Testis (tissue), 3 donors: ENCODE data around the gene TOLLIP. TPM values are rescaled to one million over a fixed set of nuclear protein-coding genes. Genes with fewer than 3 reads are reported as not detected.

Source experiments
- DNase-seq: peaks from one replicate; pipeline ENCODE4 v3.0.0-alpha.2; 2019
- H3K27ac ChIP-seq, 2 donors: fragments of 200-600 bp; sonication (generic); one replicate each; pipeline ENCODE4 v1.5.1; 2019
- H3K27me3 ChIP-seq: fragments of 200-600 bp; sonication (generic); one replicate; pipeline ENCODE4 v1.5.1; 2019
- H3K36me3 ChIP-seq: fragments of 200-600 bp; sonication (generic); one replicate; pipeline ENCODE4 v1.5.1; 2017; ENCODE audit warnings: low read depth; ENCODE audit errors: missing control alignments
- H3K4me1 ChIP-seq: fragments of 200-600 bp; sonication (generic); one replicate; pipeline ENCODE4 v1.5.1; 2019
- H3K4me3 ChIP-seq, 2 donors: fragments of 200-600 bp; sonication (generic); one replicate each; pipeline ENCODE4 v1.5.1; 2017 to 2019
- H3K9me3 ChIP-seq: fragments of 200-600 bp; sonication (generic); one replicate; pipeline ENCODE4 v1.5.1; 2017
- CTCF ChIP-seq, 3 experiments: fragments of 450-650 bp in 2 of 3; fragments of 200-600 bp in 1 of 3; sonication (generic) in 1 of 3; IDR thresholded peaks; one replicate each; pipeline ENCODE4 v1.5.1; 2016 to 2019; ENCODE audit warnings: antibody characterized with exemption in 3 of 3, mild to moderate bottlenecking in 2 of 3, moderate library complexity in 1 of 3
- POLR2A ChIP-seq: fragments of 450-650 bp; IDR thresholded peaks from one replicate; pipeline ENCODE4 v1.6.1; 2017; ENCODE audit warnings: antibody characterized with exemption, mild to moderate bottlenecking, moderate library complexity
- WGBS, 2 donors: methylation state at CpG; one replicate each; pipeline ENCODE4 v1.1.5; 2018; 5-methylcytosine and 5-hydroxymethylcytosine counted together
- intact Hi-C: fragments of 100-400 bp; cut with DNase I; formaldehyde crosslinking; loops from one replicate; pipeline ENCODE4 v1.15.1; 2023; ENCODE audit warnings: low total_unique reads
- polyA plus RNA-seq: library from polyadenylated mRNA; stranded (reverse); fragments of 350-450 nt; fragmentation: Illumina TruSeq; extraction: RNeasy Lipid Tissue Mini Kit (QIAGEN cat#74804); gene quantifications from one replicate; pipeline ENCODE4 v1.2.3, GENCODE V29; 2014; ENCODE audit warnings: low read depth, low replicate concordance; ENCODE audit not compliant: insufficient read depth
- total RNA-seq, 2 donors: library from RNA; depleted of rRNA; stranded (reverse); fragments of >200 nt; gene quantifications; one replicate each; pipeline ENCODE4 v1.2.3, GENCODE V29; 2016

TOLLIP gene
- total and polyA plus RNA-seq, 3 donors from 2014 or later, result 185 to 220 (median 197) TPM

- Histone ChIP-seq H3K27ac (no peak overlapping the region), H3K4me1 (no peaks in the 10 kb centered on the region), H3K27me3 (no peaks in the 10 kb centered on the region), H3K36me3 (no peaks in the 10 kb centered on the region), H3K9me3 (no peaks in the 10 kb centered on the region), H3K4me3 (no peak overlapping the region)
- no peak for DNase-seq
- intact Hi-C loops, result no loop called here
- WGBS, 2 donors, result 71 to 78% methylated on average over 11 to 26 of the region's 26 CpGs
- TF ChIP-seq POLR2A (no peak), CTCF (IDR thresholded peaks at IDR 0.05) (no peak)
Observed at GRCh38 chr11:1256257-1257045, 53.0 kb downstream of the TOLLIP start.

GRCh38 chr11:1255151-1255550 is 54.3 kb downstream of the TOLLIP start:
- no peak overlapping the region for H3K27ac ChIP-seq
- H3K36me3 ChIP-seq, result no peaks in the 10 kb centered on the region
- intact Hi-C loops, result no loop called here
- H3K4me1 ChIP-seq, result no peaks in the 10 kb centered on the region
- H3K9me3 ChIP-seq, result no peaks in the 10 kb centered on the region
- 87 to 89% methylated on average over 19 to 24 of the region's 24 CpGs for WGBS, 2 donors
- no peaks in the 10 kb centered on the region for H3K27me3 ChIP-seq
- H3K4me3 ChIP-seq, result no peak overlapping the region
- DNase-seq, result no peak
- TF ChIP-seq POLR2A (no peak), CTCF (IDR thresholded peaks at IDR 0.05) (no peak)

- 92% methylated on average over 19 of the region's 19 CpGs; no CpG with 5 or more reads in 1 of the 2 donors for WGBS, 2 donors
- H3K4me3 ChIP-seq, result no peak overlapping the region
- DNase-seq, result no peak
- no peaks in the 10 kb centered on the region for H3K27me3 ChIP-seq
- H3K9me3 ChIP-seq, result no peaks in the 10 kb centered on the region
- no peak overlapping the region for H3K27ac ChIP-seq
- H3K4me1 ChIP-seq, result no peaks in the 10 kb centered on the region
- H3K36me3 ChIP-seq, result no peaks in the 10 kb centered on the region
- TF ChIP-seq CTCF (IDR thresholded peaks at IDR 0.05) (no peak), POLR2A (no peak)
- intact Hi-C loops, result no loop called here
Observed at GRCh38 chr11:1254733-1255132, 54.7 kb downstream of the TOLLIP start.

GRCh38 chr11:1254086-1254648 is 55.3 kb downstream of the TOLLIP start:
- Histone ChIP-seq H3K27me3 (no peaks in the 10 kb centered on the region), H3K27ac (no peak overlapping the region), H3K9me3 (no peaks in the 10 kb centered on the region), H3K4me1 (no peaks in the 10 kb centered on the region), H3K4me3 (no peak overlapping the region), H3K36me3 (no peaks in the 10 kb centered on the region)
- no peak for TF ChIP-seq CTCF (IDR thresholded peaks at IDR 0.05)
- TF ChIP-seq POLR2A, result no peak
- intact Hi-C loops, result no loop called here
- DNase-seq, result no peak
- 97 to 100% methylated on average over 5 to 22 of the region's 22 CpGs for WGBS, 2 donors

- no peak for DNase-seq
- intact Hi-C loops, result no loop called here
- WGBS, 2 donors, result 85 to 88% methylated on average over 9 of the region's 9 CpGs
- TF ChIP-seq CTCF (IDR thresholded peaks at IDR 0.05) (no peak), POLR2A (no peak)
- Histone ChIP-seq H3K9me3 (no peaks in the 10 kb centered on the region), H3K4me3 (no peak overlapping the region), H3K27ac (no peak overlapping the region), H3K36me3 (no peaks in the 10 kb centered on the region), H3K4me1 (no peaks in the 10 kb centered on the region), H3K27me3 (no peaks in the 10 kb centered on the region)
Observed at GRCh38 chr11:1253103-1253485, 56.3 kb downstream of the TOLLIP start.
